VCaP (cell line): ENCODE measurements around the gene TLE1.

Experiments used
- H3K27ac ChIP-seq: fragments of 450-650 bp; 2 replicates; pipeline ENCODE4 v1.5.1; 2017
- TF ChIP-seq, protein P1 (sequence below): fragments of 450-650 bp; conservative IDR thresholded peaks from 2 replicates; pipeline ENCODE4 v1.5.1; 2017; ENCODE audit warnings: mild to moderate bottlenecking, moderate library complexity

Gene TLE1

DNA sequence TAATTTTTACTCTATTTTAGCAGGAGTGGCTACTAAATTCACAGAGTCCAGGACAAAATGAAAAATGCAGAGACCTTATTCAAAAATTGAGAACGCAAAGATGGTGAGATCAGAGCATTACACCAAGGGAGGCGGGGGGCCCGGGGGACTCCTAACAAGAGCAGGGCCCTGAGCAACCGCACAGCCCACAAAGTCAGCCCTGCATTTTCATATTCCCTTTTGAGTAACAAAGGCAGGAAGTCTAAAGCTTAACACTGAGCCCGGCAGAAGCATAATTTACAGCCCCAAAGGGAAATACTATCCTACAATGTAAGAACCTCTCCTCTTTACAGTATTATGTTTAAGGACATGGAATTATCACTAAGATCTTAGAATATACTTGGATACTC lies 69.4 kb downstream of the TLE1 start:
- no peak overlapping the region for H3K27ac ChIP-seq
- TF ChIP-seq, protein P1, sequence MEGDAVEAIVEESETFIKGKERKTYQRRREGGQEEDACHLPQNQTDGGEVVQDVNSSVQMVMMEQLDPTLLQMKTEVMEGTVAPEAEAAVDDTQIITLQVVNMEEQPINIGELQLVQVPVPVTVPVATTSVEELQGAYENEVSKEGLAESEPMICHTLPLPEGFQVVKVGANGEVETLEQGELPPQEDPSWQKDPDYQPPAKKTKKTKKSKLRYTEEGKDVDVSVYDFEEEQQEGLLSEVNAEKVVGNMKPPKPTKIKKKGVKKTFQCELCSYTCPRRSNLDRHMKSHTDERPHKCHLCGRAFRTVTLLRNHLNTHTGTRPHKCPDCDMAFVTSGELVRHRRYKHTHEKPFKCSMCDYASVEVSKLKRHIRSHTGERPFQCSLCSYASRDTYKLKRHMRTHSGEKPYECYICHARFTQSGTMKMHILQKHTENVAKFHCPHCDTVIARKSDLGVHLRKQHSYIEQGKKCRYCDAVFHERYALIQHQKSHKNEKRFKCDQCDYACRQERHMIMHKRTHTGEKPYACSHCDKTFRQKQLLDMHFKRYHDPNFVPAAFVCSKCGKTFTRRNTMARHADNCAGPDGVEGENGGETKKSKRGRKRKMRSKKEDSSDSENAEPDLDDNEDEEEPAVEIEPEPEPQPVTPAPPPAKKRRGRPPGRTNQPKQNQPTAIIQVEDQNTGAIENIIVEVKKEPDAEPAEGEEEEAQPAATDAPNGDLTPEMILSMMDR = no peak

GRCh38 chr9:81619353-81620001 lies 69.9 kb downstream of the TLE1 start:
- no peak overlapping the region for H3K27ac ChIP-seq
- TF ChIP-seq, protein P1 = no peak

GRCh38 chr9:81618923-81619322 lies 70.4 kb downstream of the TLE1 start:
- no peak overlapping the region for H3K27ac ChIP-seq
- TF ChIP-seq, protein P1 = no peak

DNA sequence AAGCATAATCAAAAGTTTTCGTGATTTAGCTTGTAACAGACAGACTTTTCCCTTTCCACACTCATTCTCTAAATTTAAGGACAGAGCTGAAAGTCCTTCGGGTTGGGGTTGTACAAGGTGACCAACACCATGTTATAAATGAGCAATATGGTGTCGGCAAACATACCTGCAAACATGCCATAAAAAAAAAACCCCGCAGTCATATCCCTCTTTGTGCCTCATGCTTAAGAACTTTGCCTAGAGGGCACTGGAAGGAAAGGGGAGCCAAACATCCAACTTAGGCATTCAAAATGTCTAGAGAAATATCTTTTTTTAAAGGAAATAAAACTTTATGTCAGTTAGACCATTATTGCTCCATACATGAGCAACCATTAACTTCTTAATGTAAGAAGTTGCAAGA lies 73.2 kb downstream of the TLE1 start:
- TF ChIP-seq, protein P1 = no peak

GRCh38 chr9:81614335-81614734 lies 75.0 kb downstream of the TLE1 start:
- H3K27ac ChIP-seq = no peak overlapping the region
- TF ChIP-seq, protein P1 = no peak

More for the DNA sequence above, 73.2 kb downstream of the TLE1 start:
- H3K27ac ChIP-seq = no peak overlapping the region

GRCh38 chr9:81613002-81613812 lies 76.1 kb downstream of the TLE1 start:
- TF ChIP-seq, protein P1 = no peak
- no peak overlapping the region for H3K27ac ChIP-seq

DNA sequence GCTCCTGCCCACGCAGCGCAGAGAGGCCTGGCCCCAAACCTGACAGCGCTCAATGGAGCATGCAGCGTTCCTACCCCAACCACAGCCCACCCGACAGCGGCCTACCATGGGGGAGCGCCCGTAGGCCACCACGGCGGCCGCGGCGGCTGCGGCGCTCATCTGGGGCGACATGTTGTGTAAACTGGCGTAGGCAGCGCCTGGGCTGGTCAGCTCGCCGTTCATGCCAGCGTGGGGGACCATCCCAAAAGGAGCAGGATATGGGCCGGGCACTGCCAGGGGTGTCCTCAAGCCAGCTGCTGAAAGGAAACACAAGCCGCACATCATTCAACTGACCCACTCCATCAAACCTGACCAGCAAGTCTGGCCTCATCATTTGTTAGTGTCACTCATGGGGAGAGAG lies 77.7 kb downstream of the TLE1 start:
- TF ChIP-seq, protein P1 = no peak
- H3K27ac ChIP-seq = no peak overlapping the region
